ENCODE data around the gene NIT2. TPM values are rescaled to one million over a fixed set of nuclear protein-coding genes. Genes with fewer than 3 reads are reported as not detected.

Gene NIT2
- total RNA-seq, 6 donors from 2014 or later = 18.4 to 37.6 (median 26.7) TPM

- Histone ChIP-seq H3K4me3 (no peak overlapping the region), H3K27ac (no peak overlapping the region), H3K27me3 (no peaks in the 10 kb centered on the region), H3K36me3 (peaks cover 0 to 74% (median 37%) of the 10 kb centered on the region in 4 donors), H3K9me3 (no peaks in the 10 kb centered on the region), H3K4me1 (no peaks in the 10 kb centered on the region)
- ATAC-seq (ENCODE audit: low FRiP score in 2 of 2) = no peak
- no peak for DNase-seq
- 71 to 88% methylated on average over 2 of the region's 2 CpGs for WGBS, 2 donors
- TF ChIP-seq CTCF (IDR thresholded peaks at IDR 0.05) (no peak), POLR2A (IDR thresholded peaks at IDR 0.05) (no peak)
These were observed 31.9 kb downstream of the NIT2 start for GRCh38 chr3:100366424-100366823.

GRCh38 chr3:100368441-100368840, 33.9 kb downstream of the NIT2 start:
- no peak overlapping the region for H3K27ac ChIP-seq
- 67 to 89% methylated on average over 8 of the region's 8 CpGs for WGBS, 2 donors
- TF ChIP-seq EP300 (IDR thresholded peaks at IDR 0.05) (no peak), POLR2A (IDR thresholded peaks at IDR 0.05) (no peak), POLR2AphosphoS5 (IDR thresholded peaks at IDR 0.05) (no peak), CTCF (IDR thresholded peaks at IDR 0.05) (no peak)
- DNase-seq = no peak
- H3K27me3 ChIP-seq = no peaks in the 10 kb centered on the region
- H3K36me3 ChIP-seq = peaks cover 5 to 81% (median 39%) of the 10 kb centered on the region in 4 donors
- H3K4me1 ChIP-seq = no peaks in the 10 kb centered on the region
- no peak overlapping the region for H3K4me3 ChIP-seq
- no peak for ATAC-seq (ENCODE audit: low FRiP score in 2 of 2)
- no peaks in the 10 kb centered on the region for H3K9me3 ChIP-seq

- Histone ChIP-seq H3K27me3 (no peaks in the 10 kb centered on the region), H3K4me3 (no peak overlapping the region), H3K27ac (no peak overlapping the region), H3K36me3 (peaks cover 5 to 79% (median 35%) of the 10 kb centered on the region in 4 donors), H3K4me1 (no peaks in the 10 kb centered on the region), H3K9me3 (no peaks in the 10 kb centered on the region)
- 92 to 94% methylated on average over 1 of the region's 1 CpG for WGBS, 2 donors
- TF ChIP-seq EP300 (IDR thresholded peaks at IDR 0.05) = no peak
- ATAC-seq (ENCODE audit: low FRiP score in 2 of 2) (no peak), DNase-seq (no peak)
These were observed 36.2 kb downstream of the NIT2 start for GRCh38 chr3:100370756-100371155.

- no peak for TF ChIP-seq POLR2AphosphoS5 (IDR thresholded peaks at IDR 0.05)
- Histone ChIP-seq H3K27ac (no peak overlapping the region), H3K4me3 (no peak overlapping the region), H3K27me3 (no peaks in the 10 kb centered on the region), H3K9me3 (no peaks in the 10 kb centered on the region), H3K36me3 (peaks cover 15 to 77% (median 40%) of the 10 kb centered on the region in 4 donors), H3K4me1 (no peaks in the 10 kb centered on the region)
- ATAC-seq (ENCODE audit: low FRiP score in 2 of 2) = no peak
- no peak for DNase-seq
These were observed 40.0 kb downstream of the NIT2 start for GRCh38 chr3:100374521-100374920.

GRCh38 chr3:100376301-100376700, 41.7 kb downstream of the NIT2 start:
- Histone ChIP-seq H3K27ac (no peak overlapping the region), H3K27me3 (no peaks in the 10 kb centered on the region), H3K36me3 (peaks cover 15 to 81% (median 43%) of the 10 kb centered on the region in 4 donors), H3K4me3 (no peak overlapping the region), H3K9me3 (no peaks in the 10 kb centered on the region), H3K4me1 (no peaks in the 10 kb centered on the region)
- WGBS, 2 donors = 94 to 98% methylated on average over 4 of the region's 4 CpGs
- ATAC-seq (ENCODE audit: low FRiP score in 2 of 2) (no peak), DNase-seq (no peak)
- no peak for TF ChIP-seq POLR2A (IDR thresholded peaks at IDR 0.05)
- no peak for TF ChIP-seq EP300 (IDR thresholded peaks at IDR 0.05)
- no peak for TF ChIP-seq CTCF (IDR thresholded peaks at IDR 0.05)
- no peak for TF ChIP-seq POLR2AphosphoS5 (IDR thresholded peaks at IDR 0.05)

- Histone ChIP-seq H3K36me3 (peaks cover 7 to 60% (median 21%) of the 10 kb centered on the region in 4 donors), H3K27ac (no peak overlapping the region), H3K4me3 (no peak overlapping the region)
These were observed 50.4 kb downstream of the NIT2 start for GRCh38 chr3:100384733-100385525.

More at GRCh38 chr3:100384733-100385525, 50.4 kb downstream of the NIT2 start:
- WGBS, 2 donors = 74 to 94% methylated on average over 8 of the region's 8 CpGs
- Histone ChIP-seq H3K4me1 (peaks cover 0 to 6% (median 0%) of the 10 kb centered on the region in 4 donors), H3K9me3 (no peaks in the 10 kb centered on the region), H3K27me3 (no peaks in the 10 kb centered on the region)
- DNase-seq (no peak), ATAC-seq (ENCODE audit: low FRiP score in 2 of 2) (no peak)
- TF ChIP-seq CTCF (IDR thresholded peaks at IDR 0.05) = no peak
- TF ChIP-seq EP300 (IDR thresholded peaks at IDR 0.05) = no peak
- no peak for TF ChIP-seq POLR2AphosphoS5 (IDR thresholded peaks at IDR 0.05)
- no peak for TF ChIP-seq POLR2A (IDR thresholded peaks at IDR 0.05)
